B cell (primary cell): ENCODE data around the gene LMLN. TPM values are rescaled to one million over a fixed set of nuclear protein-coding genes. Genes with fewer than 3 reads are reported as not detected.

ENCODE experiments used
- ATAC-seq: fragments of 200-7000 bp; cut with Tn5 transposase; one replicate; pipeline ENCODE4 v1.10.0; 2021; ENCODE audit warnings: low read depth, mild to moderate bottlenecking, moderate number of reproducible peaks, moderate library complexity
- CTCF ChIA-PET: fragments of 350-600 bp; sonication (Branson Sonifier 250); formaldehyde crosslinking; loops from one replicate; lab custom pipeline; 2021; ENCODE audit warnings: antibody characterized with exemption, inconsistent platforms; lab: Charles Lee
- POLR2A ChIA-PET: fragments of 350-600 bp; sonication (Branson Sonifier 250); formaldehyde crosslinking; loops from one replicate; lab custom pipeline; 2021; ENCODE audit warnings: antibody characterized with exemption; lab: Charles Lee
- DNase-seq: peaks from one replicate; pipeline ENCODE4 v3.0.0; 2013
- H2AFZ ChIP-seq: 2 replicates; pipeline ENCODE4 v1.6.1; 2012; ENCODE audit warnings: mild to moderate bottlenecking, low read depth, low read length; ENCODE audit not compliant: insufficient read depth, poor library complexity, severe bottlenecking
- H3K27ac ChIP-seq, 2 donors: 1 replicate in 1 of 2; 2 replicates in 1 of 2; pipeline ENCODE4 v1.5.1; 2012 to 2013; ENCODE audit warnings: low read length in 2 of 2, mild to moderate bottlenecking in 2 of 2, moderate library complexity in 1 of 2
- H3K27me3 ChIP-seq, 4 experiments: fragments of 200-600 bp in 1 of 4; sonication (generic) in 1 of 4; replicated peaks in 1 of 4; 1 replicate in 2 of 4; 2 replicates in 2 of 4; pipeline versions ENCODE4 v1.6.1 to v1.7.0; 2013 to 2016; ENCODE audit warnings: low read length in 3 of 4, mild to moderate bottlenecking in 2 of 4, mixed read lengths in 1 of 4, moderate library complexity in 1 of 4; ENCODE audit not compliant: insufficient read depth in 4 of 4, control insufficient read depth in 3 of 4; ENCODE audit errors: control extremely low read depth in 1 of 4
- H3K36me3 ChIP-seq, 2 experiments: replicated peaks in 1 of 2; 1 replicate in 1 of 2; 2 replicates in 1 of 2; pipeline versions ENCODE4 v1.6.1 to v1.7.1; 2013; ENCODE audit warnings: low read length in 1 of 2; ENCODE audit not compliant: insufficient read depth in 2 of 2, control insufficient read depth in 1 of 2; ENCODE audit errors: control extremely low read depth in 1 of 2, extremely low read depth in 1 of 2
- H3K4me1 ChIP-seq, 2 donors: fragments of 200-600 bp in 1 of 2; sonication (generic) in 1 of 2; 1 replicate in 1 of 2; 2 replicates in 1 of 2; pipeline versions ENCODE4 v1.5.1 to v1.6.1; 2013 to 2017; ENCODE audit warnings: low read length in 2 of 2; ENCODE audit not compliant: control insufficient read depth in 2 of 2, insufficient read depth in 2 of 2
- H3K4me2 ChIP-seq: replicated peaks from 2 replicates; pipeline ENCODE3; 2012; ENCODE audit warnings: mild to moderate bottlenecking, low read depth, low read length; ENCODE audit not compliant: poor library complexity, severe bottlenecking
- H3K4me3 ChIP-seq, 5 experiments: fragments of 200-600 bp in 1 of 5; sonication (generic) in 1 of 5; 1 replicate in 3 of 5; 2 replicates in 2 of 5; pipeline versions ENCODE4 v1.5.1 to v1.7.0; 2011 to 2016; ENCODE audit warnings: low read length in 4 of 5, mild to moderate bottlenecking in 4 of 5, low read depth in 2 of 5, control low read depth in 1 of 5, moderate library complexity in 1 of 5; ENCODE audit not compliant: insufficient read depth in 1 of 5; ENCODE audit errors: control extremely low read depth in 1 of 5, extremely low read depth in 1 of 5
- H3K79me2 ChIP-seq: fragments of 200-600 bp; sonication (generic); one replicate; pipeline ENCODE4 v1.6.0; 2016; ENCODE audit warnings: low read length; ENCODE audit not compliant: control insufficient read depth, insufficient read depth
- H3K9ac ChIP-seq: fragments of 200-600 bp; sonication (generic); 2 replicates; pipeline ENCODE4 v1.6.1; 2017; ENCODE audit warnings: mild to moderate bottlenecking, low read length, moderate library complexity
- H3K9me3 ChIP-seq, 3 donors: one replicate each; pipeline versions ENCODE4 v1.6.1 to v1.7.1; 2013; ENCODE audit warnings: low read length in 2 of 3; ENCODE audit not compliant: control insufficient read depth in 2 of 3, insufficient read depth in 1 of 3; ENCODE audit errors: control extremely low read depth in 1 of 3
- H4K20me1 ChIP-seq: 2 replicates; pipeline ENCODE4 v1.6.0; 2012; ENCODE audit warnings: mild to moderate bottlenecking, low read length; ENCODE audit not compliant: insufficient read depth, control insufficient read depth, poor library complexity, severe bottlenecking
- H3K27ac Mint-ChIP-seq: one replicate; pipeline ENCODE4 v1.8.0; 2021; ENCODE audit warnings: mixed read lengths
- H3K27me3 Mint-ChIP-seq: one replicate; pipeline ENCODE4 v1.8.0; 2021; ENCODE audit warnings: mixed read lengths
- H3K4me1 Mint-ChIP-seq: one replicate; pipeline ENCODE4 v1.8.0; 2021; ENCODE audit warnings: mixed read lengths
- H3K4me3 Mint-ChIP-seq: one replicate; pipeline ENCODE4 v1.8.0; 2021; ENCODE audit warnings: mixed read lengths
- H3K9me3 Mint-ChIP-seq: one replicate; pipeline ENCODE4 v1.8.0; 2022; ENCODE audit warnings: mixed read lengths; ENCODE audit not compliant: insufficient read depth
- EZH2 ChIP-seq: IDR thresholded peaks from 2 replicates; pipeline ENCODE4 v1.6.1; 2012; ENCODE audit warnings: borderline replicate concordance, low read depth, mild to moderate bottlenecking, moderate library complexity, low read length; ENCODE audit not compliant: insufficient read depth, poor library complexity, severe bottlenecking
- WGBS: methylation state at CpG from one replicate; pipeline ENCODE4 v1.1.5; 2013; ENCODE audit warnings: missing lambda C conversion rate; ENCODE audit not compliant: insufficient coverage; 5-methylcytosine and 5-hydroxymethylcytosine counted together
- intact Hi-C: fragments of 100-400 bp; cut with micrococcal nuclease; formaldehyde crosslinking; loops from one replicate; pipeline ENCODE4 v1.10.0; 2022
- polyA plus RNA-seq: library from polyadenylated mRNA; depleted of rRNA; stranded (reverse); fragments of >200 nt; gene quantifications from 2 replicates; pipeline ENCODE4 v1.2.3, GENCODE V29; 2012
- total RNA-seq, 2 donors: library from RNA; stranded (reverse); fragments of 120-200 nt in 1 of 2; gene quantifications; 1 replicate in 1 of 2; 2 replicates in 1 of 2; pipeline versions ENCODE4 v1.2.3 to v1.2.4, GENCODE V29; 2013 to 2022
- TF ChIP-seq, protein P1 (sequence below): fragments of 200-600 bp; IDR thresholded peaks from one replicate; pipeline ENCODE4 v1.8.0; 2022; ENCODE audit warnings: antibody characterized with exemption, mild to moderate bottlenecking

LMLN gene
- total and polyA plus RNA-seq, 2 donors (not counting 1 experiment from before 2014, with no cell fraction given), result 1.4 to 6.7 TPM

DNA sequence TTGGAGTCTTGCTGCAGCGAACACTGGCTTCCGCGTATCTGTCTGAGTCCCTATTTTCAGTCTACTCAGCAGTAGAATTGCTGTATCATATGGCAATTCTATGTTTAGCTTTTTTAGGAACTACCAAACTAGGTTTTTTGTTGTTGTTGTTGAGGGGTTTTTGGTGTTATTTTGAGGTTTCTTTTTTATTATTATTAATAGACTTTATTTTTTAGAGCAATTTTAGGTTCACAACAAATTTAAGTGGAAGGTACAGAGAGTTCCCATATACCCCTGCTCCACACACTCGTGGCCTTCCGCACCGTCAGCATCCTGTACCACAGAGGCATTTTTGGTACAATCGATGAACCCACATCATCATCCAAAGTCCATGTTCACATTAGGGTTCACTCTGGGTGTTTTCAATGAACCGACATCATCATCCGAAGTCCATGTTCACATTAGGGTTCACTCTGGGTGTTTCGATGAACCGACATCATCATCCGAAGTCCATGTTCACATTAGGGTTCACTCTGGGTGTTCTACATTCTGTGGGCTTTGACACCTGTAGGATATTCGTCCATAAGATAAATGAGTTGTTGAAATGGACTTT lies 67.9 kb downstream of the LMLN start:
- H3K4me3 Mint-ChIP-seq, result no peak overlapping the region
- H3K9ac ChIP-seq, result no peak overlapping the region
- no peaks in the 10 kb centered on the region for H3K4me1 Mint-ChIP-seq

DNA sequence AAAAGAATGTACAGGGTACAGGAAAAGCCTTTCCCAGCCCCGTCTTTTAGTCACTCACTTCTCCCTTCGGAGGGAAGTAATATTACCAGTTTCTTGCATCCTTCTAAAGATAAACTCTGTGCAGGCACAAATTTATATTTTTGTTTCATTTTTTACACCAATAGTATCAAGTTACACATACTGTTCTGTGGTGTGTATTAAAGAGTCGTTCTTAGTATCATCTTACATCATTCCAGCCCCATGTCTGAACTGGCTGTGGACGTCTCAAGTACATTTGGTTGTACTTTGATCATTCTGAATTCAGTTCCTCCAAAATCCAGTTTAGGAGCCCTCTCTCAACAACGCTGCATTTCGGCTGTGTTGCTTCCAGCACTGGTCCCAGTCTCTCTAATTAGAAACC lies 68.7 kb downstream of the LMLN start:
- Histone ChIP-seq H3K79me2 (no peaks in the 10 kb centered on the region), H3K9me3 (no peaks in the 10 kb centered on the region), H3K36me3 (no peaks in the 10 kb centered on the region), H4K20me1 (no peaks in the 10 kb centered on the region), H3K9ac (no peak overlapping the region), H3K4me3 (no peak overlapping the region), H3K27ac (no peak overlapping the region), H3K4me1 (no peaks in the 10 kb centered on the region), H2AFZ (no peak overlapping the region), H3K4me2 (no peak overlapping the region), H3K27me3 (no peaks in the 10 kb centered on the region)
- ChIA-PET POLR2A (no interaction called here), CTCF (no interaction called here)
- Mint-ChIP-seq H3K27ac (no peak overlapping the region), H3K9me3 (no peaks in the 10 kb centered on the region), H3K4me3 (no peak overlapping the region), H3K4me1 (no peaks in the 10 kb centered on the region), H3K27me3 (no peaks in the 10 kb centered on the region)
- 100% methylated on average over 1 of the region's 6 CpGs for WGBS
- intact Hi-C loops, result no loop called here
- ATAC-seq (no peak), DNase-seq (no peak)
- TF ChIP-seq, protein P1, sequence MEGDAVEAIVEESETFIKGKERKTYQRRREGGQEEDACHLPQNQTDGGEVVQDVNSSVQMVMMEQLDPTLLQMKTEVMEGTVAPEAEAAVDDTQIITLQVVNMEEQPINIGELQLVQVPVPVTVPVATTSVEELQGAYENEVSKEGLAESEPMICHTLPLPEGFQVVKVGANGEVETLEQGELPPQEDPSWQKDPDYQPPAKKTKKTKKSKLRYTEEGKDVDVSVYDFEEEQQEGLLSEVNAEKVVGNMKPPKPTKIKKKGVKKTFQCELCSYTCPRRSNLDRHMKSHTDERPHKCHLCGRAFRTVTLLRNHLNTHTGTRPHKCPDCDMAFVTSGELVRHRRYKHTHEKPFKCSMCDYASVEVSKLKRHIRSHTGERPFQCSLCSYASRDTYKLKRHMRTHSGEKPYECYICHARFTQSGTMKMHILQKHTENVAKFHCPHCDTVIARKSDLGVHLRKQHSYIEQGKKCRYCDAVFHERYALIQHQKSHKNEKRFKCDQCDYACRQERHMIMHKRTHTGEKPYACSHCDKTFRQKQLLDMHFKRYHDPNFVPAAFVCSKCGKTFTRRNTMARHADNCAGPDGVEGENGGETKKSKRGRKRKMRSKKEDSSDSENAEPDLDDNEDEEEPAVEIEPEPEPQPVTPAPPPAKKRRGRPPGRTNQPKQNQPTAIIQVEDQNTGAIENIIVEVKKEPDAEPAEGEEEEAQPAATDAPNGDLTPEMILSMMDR, result no peak
- no peak for TF ChIP-seq EZH2

More for the DNA sequence above, 67.9 kb downstream of the LMLN start:
- no peaks in the 10 kb centered on the region for H3K4me1 ChIP-seq
- ATAC-seq, result no peak
- H3K4me2 ChIP-seq, result no peak overlapping the region
- H3K27me3 ChIP-seq, result no peaks in the 10 kb centered on the region
- TF ChIP-seq EZH2, result no peak
- TF ChIP-seq, protein P1, result no peak
- ChIA-PET POLR2A (no interaction called here), CTCF (no interaction called here)
- no peak for DNase-seq
- H3K79me2 ChIP-seq, result no peaks in the 10 kb centered on the region
- H3K27ac Mint-ChIP-seq, result no peak overlapping the region
- 97% methylated on average over 9 of the region's 13 CpGs for WGBS
- no peaks in the 10 kb centered on the region for H3K36me3 ChIP-seq
- H3K27ac ChIP-seq, result no peak overlapping the region
- H3K9me3 Mint-ChIP-seq, result no peaks in the 10 kb centered on the region
- H3K9me3 ChIP-seq, result no peaks in the 10 kb centered on the region
- no peaks in the 10 kb centered on the region for H3K27me3 Mint-ChIP-seq
- intact Hi-C loops, result no loop called here
- no peaks in the 10 kb centered on the region for H4K20me1 ChIP-seq
- no peak overlapping the region for H2AFZ ChIP-seq
- H3K4me3 ChIP-seq, result no peak overlapping the region
